ENCODE measurements around the gene UBAP2L.

UBAP2L gene

DNA sequence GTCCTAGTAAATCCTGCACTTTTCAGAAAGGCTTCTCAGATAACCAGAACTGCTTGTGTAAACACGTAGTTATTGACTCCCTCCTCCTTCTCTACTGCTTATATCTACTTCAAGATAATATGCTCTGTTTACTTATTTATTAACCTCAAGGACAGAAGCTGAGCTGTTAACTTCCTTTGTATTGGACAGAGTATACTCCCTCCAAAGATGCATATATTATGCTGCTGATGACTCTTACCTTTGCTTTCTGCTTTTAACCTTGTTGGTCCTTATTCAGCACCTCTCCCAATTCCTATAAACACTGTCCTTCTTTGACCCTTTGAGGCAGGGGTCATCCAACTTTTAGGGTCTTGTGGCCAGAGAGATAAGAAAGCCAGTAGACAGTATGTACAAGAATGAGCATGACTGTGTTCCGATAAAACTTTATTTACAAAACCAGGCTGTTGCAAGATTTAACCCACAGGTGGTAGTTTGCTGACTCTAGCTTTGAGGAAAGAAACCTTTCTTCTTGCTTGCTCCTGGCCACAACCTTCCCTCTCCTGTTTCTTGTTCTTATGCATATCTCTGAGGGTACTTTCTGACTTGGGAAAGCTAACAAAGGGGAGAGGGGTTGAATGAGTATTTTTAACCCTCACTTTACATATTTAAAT is 33.8 kb upstream of the UBAP2L start:
- TF ChIP-seq TOX (CRISPR knock-in tag; IDR thresholded peaks at IDR 0.05; ENCODE audit: borderline replicate concordance) (no peak), CSDC2 (CRISPR knock-in tag; IDR thresholded peaks at IDR 0.05) (no peak), ZFP3 (CRISPR knock-in tag; IDR thresholded peaks at IDR 0.05) (no peak), BACH2 (CRISPR knock-in tag; IDR thresholded peaks at IDR 0.05; ENCODE audit: borderline replicate concordance) (no peak), ESRRG (CRISPR knock-in tag; IDR thresholded peaks at IDR 0.05) (no peak), ZFP30 (CRISPR knock-in tag; IDR thresholded peaks at IDR 0.05) (no peak), OSR1 (CRISPR knock-in tag; IDR thresholded peaks at IDR 0.05) (no peak), ZNF565 (CRISPR knock-in tag; conservative IDR thresholded peaks at IDR 0.05; ENCODE audit: low read depth) (no peak), GLIS3 (CRISPR knock-in tag; IDR thresholded peaks at IDR 0.05) (no peak), SNAI2 (CRISPR knock-in tag; IDR thresholded peaks at IDR 0.05) (no peak), RARB (CRISPR knock-in tag; IDR thresholded peaks at IDR 0.05) (no peak), ARNTL (CRISPR knock-in tag; IDR thresholded peaks at IDR 0.05; ENCODE audit: borderline replicate concordance, low read depth) (no peak)
- TF ChIP-seq, protein P1, sequence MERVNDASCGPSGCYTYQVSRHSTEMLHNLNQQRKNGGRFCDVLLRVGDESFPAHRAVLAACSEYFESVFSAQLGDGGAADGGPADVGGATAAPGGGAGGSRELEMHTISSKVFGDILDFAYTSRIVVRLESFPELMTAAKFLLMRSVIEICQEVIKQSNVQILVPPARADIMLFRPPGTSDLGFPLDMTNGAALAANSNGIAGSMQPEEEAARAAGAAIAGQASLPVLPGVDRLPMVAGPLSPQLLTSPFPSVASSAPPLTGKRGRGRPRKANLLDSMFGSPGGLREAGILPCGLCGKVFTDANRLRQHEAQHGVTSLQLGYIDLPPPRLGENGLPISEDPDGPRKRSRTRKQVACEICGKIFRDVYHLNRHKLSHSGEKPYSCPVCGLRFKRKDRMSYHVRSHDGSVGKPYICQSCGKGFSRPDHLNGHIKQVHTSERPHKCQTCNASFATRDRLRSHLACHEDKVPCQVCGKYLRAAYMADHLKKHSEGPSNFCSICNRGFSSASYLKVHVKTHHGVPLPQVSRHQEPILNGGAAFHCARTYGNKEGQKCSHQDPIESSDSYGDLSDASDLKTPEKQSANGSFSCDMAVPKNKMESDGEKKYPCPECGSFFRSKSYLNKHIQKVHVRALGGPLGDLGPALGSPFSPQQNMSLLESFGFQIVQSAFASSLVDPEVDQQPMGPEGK (CRISPR knock-in tag; IDR thresholded peaks at IDR 0.05; ENCODE audit: borderline replicate concordance): no peak
- TF ChIP-seq, protein P2, sequence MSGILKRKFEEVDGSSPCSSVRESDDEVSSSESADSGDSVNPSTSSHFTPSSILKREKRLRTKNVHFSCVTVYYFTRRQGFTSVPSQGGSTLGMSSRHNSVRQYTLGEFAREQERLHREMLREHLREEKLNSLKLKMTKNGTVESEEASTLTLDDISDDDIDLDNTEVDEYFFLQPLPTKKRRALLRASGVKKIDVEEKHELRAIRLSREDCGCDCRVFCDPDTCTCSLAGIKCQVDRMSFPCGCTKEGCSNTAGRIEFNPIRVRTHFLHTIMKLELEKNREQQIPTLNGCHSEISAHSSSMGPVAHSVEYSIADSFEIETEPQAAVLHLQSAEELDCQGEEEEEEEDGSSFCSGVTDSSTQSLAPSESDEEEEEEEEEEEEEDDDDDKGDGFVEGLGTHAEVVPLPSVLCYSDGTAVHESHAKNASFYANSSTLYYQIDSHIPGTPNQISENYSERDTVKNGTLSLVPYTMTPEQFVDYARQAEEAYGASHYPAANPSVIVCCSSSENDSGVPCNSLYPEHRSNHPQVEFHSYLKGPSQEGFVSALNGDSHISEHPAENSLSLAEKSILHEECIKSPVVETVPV (CRISPR knock-in tag; IDR thresholded peaks at IDR 0.05): no peak
- TF ChIP-seq, protein P3, sequence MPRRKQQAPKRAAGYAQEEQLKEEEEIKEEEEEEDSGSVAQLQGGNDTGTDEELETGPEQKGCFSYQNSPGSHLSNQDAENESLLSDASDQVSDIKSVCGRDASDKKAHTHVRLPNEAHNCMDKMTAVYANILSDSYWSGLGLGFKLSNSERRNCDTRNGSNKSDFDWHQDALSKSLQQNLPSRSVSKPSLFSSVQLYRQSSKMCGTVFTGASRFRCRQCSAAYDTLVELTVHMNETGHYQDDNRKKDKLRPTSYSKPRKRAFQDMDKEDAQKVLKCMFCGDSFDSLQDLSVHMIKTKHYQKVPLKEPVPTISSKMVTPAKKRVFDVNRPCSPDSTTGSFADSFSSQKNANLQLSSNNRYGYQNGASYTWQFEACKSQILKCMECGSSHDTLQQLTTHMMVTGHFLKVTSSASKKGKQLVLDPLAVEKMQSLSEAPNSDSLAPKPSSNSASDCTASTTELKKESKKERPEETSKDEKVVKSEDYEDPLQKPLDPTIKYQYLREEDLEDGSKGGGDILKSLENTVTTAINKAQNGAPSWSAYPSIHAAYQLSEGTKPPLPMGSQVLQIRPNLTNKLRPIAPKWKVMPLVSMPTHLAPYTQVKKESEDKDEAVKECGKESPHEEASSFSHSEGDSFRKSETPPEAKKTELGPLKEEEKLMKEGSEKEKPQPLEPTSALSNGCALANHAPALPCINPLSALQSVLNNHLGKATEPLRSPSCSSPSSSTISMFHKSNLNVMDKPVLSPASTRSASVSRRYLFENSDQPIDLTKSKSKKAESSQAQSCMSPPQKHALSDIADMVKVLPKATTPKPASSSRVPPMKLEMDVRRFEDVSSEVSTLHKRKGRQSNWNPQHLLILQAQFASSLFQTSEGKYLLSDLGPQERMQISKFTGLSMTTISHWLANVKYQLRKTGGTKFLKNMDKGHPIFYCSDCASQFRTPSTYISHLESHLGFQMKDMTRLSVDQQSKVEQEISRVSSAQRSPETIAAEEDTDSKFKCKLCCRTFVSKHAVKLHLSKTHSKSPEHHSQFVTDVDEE (CRISPR knock-in tag; IDR thresholded peaks at IDR 0.05): no peak
- TF ChIP-seq, protein P4, sequence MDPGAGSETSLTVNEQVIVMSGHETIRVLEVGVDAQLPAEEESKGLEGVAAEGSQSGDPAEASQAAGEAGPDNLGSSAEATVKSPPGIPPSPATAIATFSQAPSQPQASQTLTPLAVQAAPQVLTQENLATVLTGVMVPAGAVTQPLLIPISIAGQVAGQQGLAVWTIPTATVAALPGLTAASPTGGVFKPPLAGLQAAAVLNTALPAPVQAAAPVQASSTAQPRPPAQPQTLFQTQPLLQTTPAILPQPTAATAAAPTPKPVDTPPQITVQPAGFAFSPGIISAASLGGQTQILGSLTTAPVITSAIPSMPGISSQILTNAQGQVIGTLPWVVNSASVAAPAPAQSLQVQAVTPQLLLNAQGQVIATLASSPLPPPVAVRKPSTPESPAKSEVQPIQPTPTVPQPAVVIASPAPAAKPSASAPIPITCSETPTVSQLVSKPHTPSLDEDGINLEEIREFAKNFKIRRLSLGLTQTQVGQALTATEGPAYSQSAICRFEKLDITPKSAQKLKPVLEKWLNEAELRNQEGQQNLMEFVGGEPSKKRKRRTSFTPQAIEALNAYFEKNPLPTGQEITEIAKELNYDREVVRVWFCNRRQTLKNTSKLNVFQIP (CRISPR knock-in tag; IDR thresholded peaks at IDR 0.05; ENCODE audit: borderline replicate concordance, low read depth): no peak
- ATAC-seq: no peak

DNA sequence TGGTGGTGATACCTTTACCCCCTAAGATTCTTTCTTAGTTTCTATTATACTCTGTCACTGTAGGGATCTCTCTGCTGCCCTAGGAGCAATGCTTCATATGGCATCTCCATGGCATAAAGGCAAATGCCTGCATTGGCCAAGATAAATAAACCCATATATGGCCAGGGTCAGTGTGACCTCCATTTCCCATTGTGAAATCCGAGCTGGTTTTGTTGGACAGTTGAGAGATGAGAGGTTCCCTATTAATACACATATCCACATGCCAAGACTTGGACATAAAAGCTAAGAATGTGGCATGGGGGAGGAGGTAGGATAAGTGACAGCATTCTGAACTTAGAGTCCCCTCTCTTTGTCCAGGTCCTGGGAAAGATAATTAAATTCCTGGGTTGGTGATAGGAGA is 30.2 kb upstream of the UBAP2L start:
- TF ChIP-seq OSR1 (CRISPR knock-in tag; IDR thresholded peaks at IDR 0.05) (no peak), ZNF70 (CRISPR knock-in tag; IDR thresholded peaks at IDR 0.05) (no peak), TCF4 (CRISPR knock-in tag; IDR thresholded peaks at IDR 0.05; ENCODE audit: borderline replicate concordance) (no peak), TOX (CRISPR knock-in tag; IDR thresholded peaks at IDR 0.05; ENCODE audit: borderline replicate concordance) (no peak), CSDC2 (CRISPR knock-in tag; IDR thresholded peaks at IDR 0.05) (no peak), ZFP30 (CRISPR knock-in tag; IDR thresholded peaks at IDR 0.05) (no peak), SNAI2 (CRISPR knock-in tag; IDR thresholded peaks at IDR 0.05) (no peak), RARB (CRISPR knock-in tag; IDR thresholded peaks at IDR 0.05) (no peak), BACH2 (CRISPR knock-in tag; IDR thresholded peaks at IDR 0.05; ENCODE audit: borderline replicate concordance) (no peak), ZFP3 (CRISPR knock-in tag; IDR thresholded peaks at IDR 0.05) (no peak), ESRRG (CRISPR knock-in tag; IDR thresholded peaks at IDR 0.05) (no peak)
- TF ChIP-seq, protein P5, sequence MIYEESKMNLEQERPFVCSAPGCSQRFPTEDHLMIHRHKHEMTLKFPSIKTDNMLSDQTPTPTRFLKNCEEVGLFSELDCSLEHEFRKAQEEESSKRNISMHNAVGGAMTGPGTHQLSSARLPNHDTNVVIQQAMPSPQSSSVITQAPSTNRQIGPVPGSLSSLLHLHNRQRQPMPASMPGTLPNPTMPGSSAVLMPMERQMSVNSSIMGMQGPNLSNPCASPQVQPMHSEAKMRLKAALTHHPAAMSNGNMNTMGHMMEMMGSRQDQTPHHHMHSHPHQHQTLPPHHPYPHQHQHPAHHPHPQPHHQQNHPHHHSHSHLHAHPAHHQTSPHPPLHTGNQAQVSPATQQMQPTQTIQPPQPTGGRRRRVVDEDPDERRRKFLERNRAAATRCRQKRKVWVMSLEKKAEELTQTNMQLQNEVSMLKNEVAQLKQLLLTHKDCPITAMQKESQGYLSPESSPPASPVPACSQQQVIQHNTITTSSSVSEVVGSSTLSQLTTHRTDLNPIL (CRISPR knock-in tag; IDR thresholded peaks at IDR 0.05; ENCODE audit: low read depth): no peak
- TF ChIP-seq, protein P1 (CRISPR knock-in tag; IDR thresholded peaks at IDR 0.05; ENCODE audit: borderline replicate concordance): no peak
- TF ChIP-seq, protein P4 (CRISPR knock-in tag; IDR thresholded peaks at IDR 0.05; ENCODE audit: borderline replicate concordance, low read depth): no peak
- peak; percentile 29 for ATAC-seq
